Measurements from ENCODE around the gene ELF3. TPM values are rescaled to one million over a fixed set of nuclear protein-coding genes. Genes with fewer than 3 reads are reported as not detected.

ELF3 gene
- total RNA-seq, 2 experiments from 2014 or later, result 0.12 to 0.46 TPM

- H3K27me3 Mint-ChIP-seq, result no peaks in the 10 kb centered on the region
- H3K36me3 Mint-ChIP-seq, result peaks cover 7% of the 10 kb centered on the region
- intact Hi-C loops (cut with micrococcal nuclease), result no loop called here
- POLR2A ChIA-PET, result no interaction called here
- no peak overlapping the region for H3K4me3 Mint-ChIP-seq
- peaks cover 23% of the 10 kb centered on the region for H3K4me1 Mint-ChIP-seq (ENCODE audit: low read depth)
- no peak overlapping the region for H3K27ac Mint-ChIP-seq
- DNase-seq, result no peak
- H3K9me3 Mint-ChIP-seq, result no peaks in the 10 kb centered on the region
- CTCF ChIA-PET, result interaction anchor here (0.7 to 5.4 kb wide), 6 partner anchors 12 to 136 kb away, joined by 3 to 20 read pairs (median 4); no protein-coding TSS in a partner anchor
These were observed 25.0 kb upstream of the ELF3 start for GRCh38 chr1:201985355-201985754.

GRCh38 chr1:201988601-201989000 is 21.8 kb upstream of the ELF3 start:
- no peaks in the 10 kb centered on the region for H3K9me3 Mint-ChIP-seq
- no peaks in the 10 kb centered on the region for H3K27me3 Mint-ChIP-seq
- intact Hi-C loops (cut with micrococcal nuclease), result no loop called here
- no peak overlapping the region for H3K27ac Mint-ChIP-seq
- no peak for DNase-seq
- POLR2A ChIA-PET, result no interaction called here
- CTCF ChIA-PET, result no interaction called here
- no peak overlapping the region for H3K4me3 Mint-ChIP-seq
- H3K4me1 Mint-ChIP-seq (ENCODE audit: low read depth), result peaks cover 11% of the 10 kb centered on the region
- peaks cover 12% of the 10 kb centered on the region for H3K36me3 Mint-ChIP-seq

- H3K27me3 Mint-ChIP-seq, result no peaks in the 10 kb centered on the region
- peaks cover 4% of the 10 kb centered on the region for H3K4me1 Mint-ChIP-seq (ENCODE audit: low read depth)
- intact Hi-C loops (cut with micrococcal nuclease), result no loop called here
- peaks cover 18% of the 10 kb centered on the region for H3K36me3 Mint-ChIP-seq
- POLR2A ChIA-PET, result no interaction called here
- CTCF ChIA-PET, result interaction anchor here (1.0 kb wide), 1 partner anchor 11 kb away, joined by 3 read pairs; no protein-coding TSS in a partner anchor
- H3K9me3 Mint-ChIP-seq, result no peaks in the 10 kb centered on the region
- H3K4me3 Mint-ChIP-seq, result no peak overlapping the region
- no peak for DNase-seq
- no peak overlapping the region for H3K27ac Mint-ChIP-seq
These were observed 20.8 kb upstream of the ELF3 start for GRCh38 chr1:201989354-201990128.

GRCh38 chr1:201990427-201990826 is 20.0 kb upstream of the ELF3 start:
- H3K9me3 Mint-ChIP-seq, result no peaks in the 10 kb centered on the region
- CTCF ChIA-PET, result interaction anchor here (1.0 kb wide), 1 partner anchor 10 kb away, joined by 3 read pairs; no protein-coding TSS in a partner anchor
- no peak for DNase-seq

GRCh38 chr1:201999625-202000238 is 10.7 kb upstream of the ELF3 start:
- no peaks in the 10 kb centered on the region for H3K4me1 Mint-ChIP-seq (ENCODE audit: low read depth)
- intact Hi-C loops (cut with micrococcal nuclease), result no loop called here
- H3K4me3 Mint-ChIP-seq, result no peak overlapping the region
- DNase-seq, result peak; percentile 30
- POLR2A ChIA-PET, result interaction anchor here (0.7 kb wide), 1 partner anchor 14 kb away, joined by 5 read pairs; no protein-coding TSS in a partner anchor
- peaks cover 46% of the 10 kb centered on the region for H3K36me3 Mint-ChIP-seq
- no peak overlapping the region for H3K27ac Mint-ChIP-seq
- H3K9me3 Mint-ChIP-seq, result no peaks in the 10 kb centered on the region
- no peaks in the 10 kb centered on the region for H3K27me3 Mint-ChIP-seq
- CTCF ChIA-PET, result interaction anchor here (0.5 to 4.6 kb wide), 36 partner anchors 8 to 692 kb away, joined by 3 to 53 read pairs (median 4); partner anchors contain the start of genes ARL8A, ELF3, RNPEP and TIMM17A

More at GRCh38 chr1:201990427-201990826, 20.0 kb upstream of the ELF3 start:
- POLR2A ChIA-PET, result no interaction called here
- no peaks in the 10 kb centered on the region for H3K27me3 Mint-ChIP-seq
- intact Hi-C loops (cut with micrococcal nuclease), result no loop called here
- peaks cover 18% of the 10 kb centered on the region for H3K36me3 Mint-ChIP-seq
- H3K27ac Mint-ChIP-seq, result no peak overlapping the region
- peaks cover under 1% of the 10 kb centered on the region for H3K4me1 Mint-ChIP-seq (ENCODE audit: low read depth)
- H3K4me3 Mint-ChIP-seq, result no peak overlapping the region

GRCh38 chr1:202002507-202002906 is 7.9 kb upstream of the ELF3 start:
- POLR2A ChIA-PET, result no interaction called here
- CTCF ChIA-PET, result interaction anchor here (4.1 kb wide), 1 partner anchor 107 kb away, joined by 48 read pairs; no protein-coding TSS in a partner anchor
- Mint-ChIP-seq H3K9me3 (no peaks in the 10 kb centered on the region), H3K27me3 (no peaks in the 10 kb centered on the region), H3K27ac (no peak overlapping the region), H3K36me3 (peaks cover 33% of the 10 kb centered on the region), H3K4me3 (no peak overlapping the region), H3K4me1 (ENCODE audit: low read depth) (no peaks in the 10 kb centered on the region)
- DNase-seq, result no peak
- intact Hi-C loops (cut with micrococcal nuclease), result no loop called here

- H3K4me1 Mint-ChIP-seq (ENCODE audit: low read depth), result no peaks in the 10 kb centered on the region
- peaks cover 31% of the 10 kb centered on the region for H3K36me3 Mint-ChIP-seq
- no peak overlapping the region for H3K27ac Mint-ChIP-seq
- H3K4me3 Mint-ChIP-seq, result no peak overlapping the region
- H3K9me3 Mint-ChIP-seq, result no peaks in the 10 kb centered on the region
- CTCF ChIA-PET, result interaction anchor here (1.1 kb wide), 1 partner anchor 131 kb away, joined by 4 read pairs; no protein-coding TSS in a partner anchor
- POLR2A ChIA-PET, result no interaction called here
- no peaks in the 10 kb centered on the region for H3K27me3 Mint-ChIP-seq
- intact Hi-C loops (cut with micrococcal nuclease), result no loop called here
- no peak for DNase-seq
These were observed 5.7 kb upstream of the ELF3 start for GRCh38 chr1:202004711-202005110.

- ChIA-PET CTCF (interaction anchor here (0.9 kb wide), 1 partner anchor 110 kb away, joined by 3 read pairs; no protein-coding TSS in a partner anchor), POLR2A (no interaction called here)
- no peak for DNase-seq
- H3K4me1 Mint-ChIP-seq (ENCODE audit: low read depth), result no peaks in the 10 kb centered on the region
- no peaks in the 10 kb centered on the region for H3K27me3 Mint-ChIP-seq
- H3K9me3 Mint-ChIP-seq, result no peaks in the 10 kb centered on the region
- H3K4me3 Mint-ChIP-seq, result no peak overlapping the region
- peaks cover 28% of the 10 kb centered on the region for H3K36me3 Mint-ChIP-seq
- no peak overlapping the region for H3K27ac Mint-ChIP-seq
- intact Hi-C loops (cut with micrococcal nuclease), result no loop called here
These were observed 4.4 kb upstream of the ELF3 start for GRCh38 chr1:202005958-202006357.

- intact Hi-C loops (cut with micrococcal nuclease), result no loop called here
- Mint-ChIP-seq H3K36me3 (peaks cover 22% of the 10 kb centered on the region), H3K9me3 (no peaks in the 10 kb centered on the region), H3K27me3 (no peaks in the 10 kb centered on the region), H3K27ac (no peak overlapping the region), H3K4me3 (no peak overlapping the region), H3K4me1 (ENCODE audit: low read depth) (no peaks in the 10 kb centered on the region)
- ChIA-PET CTCF (interaction anchor here (0.6 to 2.6 kb wide), 4 partner anchors 7 to 130 kb away, joined by 3 to 16 read pairs (median 6); no protein-coding TSS in a partner anchor), POLR2A (interaction anchor here (0.6 kb wide), 1 partner anchor 172 kb away, joined by 4 read pairs; no protein-coding TSS in a partner anchor)
- DNase-seq, result no peak
These were observed 3.1 kb upstream of the ELF3 start for GRCh38 chr1:202007304-202007703.

- intact Hi-C loops (cut with micrococcal nuclease), result loop anchor here (2.0 kb wide), 2 partner anchors 111 to 127 kb away; no protein-coding TSS in a partner anchor
- DNase-seq, result no peak
- ChIA-PET CTCF (interaction anchor here (0.6 to 2.6 kb wide), 7 partner anchors 8 to 129 kb away, joined by 3 to 16 read pairs (median 4); no protein-coding TSS in a partner anchor), POLR2A (interaction anchor here (0.6 kb wide), 1 partner anchor 171 kb away, joined by 4 read pairs; no protein-coding TSS in a partner anchor)
- H3K36me3 Mint-ChIP-seq, result peaks cover 17% of the 10 kb centered on the region
- no peaks in the 10 kb centered on the region for H3K27me3 Mint-ChIP-seq
- H3K4me3 Mint-ChIP-seq, result no peak overlapping the region
- no peak overlapping the region for H3K27ac Mint-ChIP-seq
- no peaks in the 10 kb centered on the region for H3K4me1 Mint-ChIP-seq (ENCODE audit: low read depth)
- no peaks in the 10 kb centered on the region for H3K9me3 Mint-ChIP-seq
These were observed 2.4 kb upstream of the ELF3 start for GRCh38 chr1:202007805-202008489.

- Mint-ChIP-seq H3K4me3 (no peak overlapping the region), H3K27me3 (no peaks in the 10 kb centered on the region), H3K27ac (no peak overlapping the region), H3K4me1 (ENCODE audit: low read depth) (no peaks in the 10 kb centered on the region), H3K36me3 (peaks cover under 1% of the 10 kb centered on the region), H3K9me3 (no peaks in the 10 kb centered on the region)
- intact Hi-C loops (cut with micrococcal nuclease), result loop anchor here (2.0 kb wide), 2 partner anchors 109 to 125 kb away; no protein-coding TSS in a partner anchor
- DNase-seq, result peak; percentile 68
- POLR2A ChIA-PET, result no interaction called here
- CTCF ChIA-PET, result interaction anchor here (0.5 to 2.6 kb wide), 12 partner anchors 9 to 134 kb away, joined by 3 to 16 read pairs (median 5); no protein-coding TSS in a partner anchor
These were observed 834 bp upstream of the ELF3 start for GRCh38 chr1:202009326-202010179.

Data from activated CD4-positive, alpha-beta memory T cell treated with anti-CD3 and anti-CD28 coated beads for 36 hours (primary cell).